IMR-90 (cell line): Measurements from ENCODE around the gene NAV2. TPM values are rescaled to one million over a fixed set of nuclear protein-coding genes. Genes with fewer than 3 reads are reported as not detected.

Experiments
- ATAC-seq: fragments of 200-7000 bp; cut with Tn5 transposase; 2 replicates; pipeline ENCODE4 v1.9.1; 2020; ENCODE audit warnings: low read depth, mild to moderate bottlenecking, moderate library complexity
- BruUV-seq: library from RNA; stranded (reverse); fragments of 400-500 nt; replicated peaks from 2 replicates; lab custom pipeline; 2021; lab: Mats Ljungman, UMichigan
- CTCF ChIA-PET: fragments of 300-600 bp; formaldehyde crosslinking; extraction: SDS; loops from one replicate; lab custom pipeline; 2021; ENCODE audit warnings: antibody characterized with exemption; lab: Yijun Ruan, JAX
- POLR2A ChIA-PET: fragments of 300-600 bp; sonication (Branson Sonifier 250); formaldehyde crosslinking; loops from one replicate; lab custom pipeline; 2022; ENCODE audit warnings: antibody characterized with exemption; ENCODE audit not compliant: unreplicated experiment; lab: Charles Lee
- DNase-seq: peaks from one replicate; pipeline ENCODE4 v3.0.0; 2013
- H2AFZ ChIP-seq: replicated peaks from 2 replicates; pipeline ENCODE3; 2013; ENCODE audit warnings: low read length, mild to moderate bottlenecking; ENCODE audit not compliant: poor library complexity
- H2AK5ac ChIP-seq: 2 replicates; pipeline ENCODE4 v1.6.1; 2013; ENCODE audit warnings: low read depth, low read length, inconsistent platforms
- H2AK9ac ChIP-seq: replicated peaks from 2 replicates; pipeline ENCODE3; 2013; ENCODE audit warnings: mild to moderate bottlenecking, low read depth, low read length, moderate library complexity; ENCODE audit not compliant: poor library complexity
- H2BK120ac ChIP-seq: 2 replicates; pipeline ENCODE4 v1.6.1; 2013; ENCODE audit warnings: low read depth, low read length, inconsistent platforms
- H2BK15ac ChIP-seq: 3 replicates; pipeline ENCODE4 v1.6.1; 2013; ENCODE audit warnings: low read depth, low read length, inconsistent platforms
- H2BK20ac ChIP-seq: 2 replicates; pipeline ENCODE4 v1.6.1; 2013; ENCODE audit warnings: low read depth, mild to moderate bottlenecking, inconsistent platforms, low read length, moderate library complexity
- H2BK5ac ChIP-seq: 2 replicates; pipeline ENCODE4 v1.6.1; 2013; ENCODE audit warnings: mild to moderate bottlenecking, low read depth, low read length, inconsistent platforms; ENCODE audit not compliant: poor library complexity, severe bottlenecking
- H3K14ac ChIP-seq: replicated peaks from 2 replicates; pipeline ENCODE4 v1.6.1; 2013; ENCODE audit warnings: low read depth, low read length, inconsistent platforms
- H3K18ac ChIP-seq: 2 replicates; pipeline ENCODE4 v1.6.1; 2013; ENCODE audit warnings: low read depth, low read length, control low read depth
- H3K23ac ChIP-seq: 2 replicates; pipeline ENCODE4 v1.6.1; 2013; ENCODE audit warnings: low read depth, low read length, inconsistent platforms
- H3K27ac ChIP-seq: 2 replicates; pipeline ENCODE4 v1.5.1; 2013; ENCODE audit warnings: mild to moderate bottlenecking, control low read depth, low read length; ENCODE audit not compliant: insufficient read depth
- H3K27me3 ChIP-seq: 2 replicates; pipeline ENCODE4 v1.6.1; 2013; ENCODE audit warnings: low read length; ENCODE audit not compliant: control insufficient read depth, insufficient read depth
- H3K36me3 ChIP-seq: 2 replicates; pipeline ENCODE4 v1.6.1; 2013; ENCODE audit warnings: low read length, mixed read lengths; ENCODE audit not compliant: control insufficient read depth, insufficient read depth
- H3K4ac ChIP-seq: 2 replicates; pipeline ENCODE4 v1.6.1; 2013; ENCODE audit warnings: low read depth, low read length, inconsistent platforms
- H3K4me1 ChIP-seq: 2 replicates; pipeline ENCODE4 v1.6.1; 2013; ENCODE audit warnings: low read length, mixed read lengths; ENCODE audit not compliant: control insufficient read depth, insufficient read depth
- H3K4me2 ChIP-seq: 2 replicates; pipeline ENCODE4 v1.6.1; 2013; ENCODE audit warnings: low read depth, mild to moderate bottlenecking, control low read depth, low read length, moderate library complexity
- H3K4me3 ChIP-seq: 2 replicates; pipeline ENCODE4 v1.5.1; 2013; ENCODE audit warnings: low read depth, mild to moderate bottlenecking, control low read depth, low read length, moderate library complexity; ENCODE audit not compliant: insufficient read depth
- H3K56ac ChIP-seq: 2 replicates; pipeline ENCODE4 v1.6.1; 2013; ENCODE audit warnings: low read length, inconsistent platforms; ENCODE audit not compliant: insufficient read depth; ENCODE audit errors: extremely low read depth
- H3K79me1 ChIP-seq, 2 experiments: 2 replicates each; pipeline ENCODE4 v1.6.1; 2013; ENCODE audit warnings: low read length in 2 of 2, inconsistent platforms in 1 of 2, low read depth in 1 of 2
- H3K9ac ChIP-seq: 2 replicates; pipeline ENCODE4 v1.6.1; 2013; ENCODE audit warnings: low read depth, low read length, control low read depth
- H3K9me1 ChIP-seq: 2 replicates; pipeline ENCODE4 v1.6.1; 2013; ENCODE audit warnings: low read length, inconsistent platforms; ENCODE audit not compliant: insufficient read depth
- H3K9me3 ChIP-seq: 2 replicates; pipeline ENCODE4 v1.6.1; 2013; ENCODE audit warnings: low read length; ENCODE audit not compliant: control insufficient read depth, insufficient read depth
- H4K20me1 ChIP-seq: 2 replicates; pipeline ENCODE4 v1.6.1; 2013; ENCODE audit warnings: low read length, inconsistent platforms; ENCODE audit not compliant: insufficient read depth
- H4K5ac ChIP-seq: 2 replicates; pipeline ENCODE4 v1.6.1; 2013; ENCODE audit warnings: mild to moderate bottlenecking, low read depth, low read length, control low read depth
- H4K8ac ChIP-seq, 2 experiments: 2 replicates each; pipeline ENCODE4 v1.6.1; 2013; ENCODE audit warnings: low read depth in 2 of 2, low read length in 2 of 2, control low read depth in 1 of 2, inconsistent platforms in 1 of 2
- H4K91ac ChIP-seq: 2 replicates; pipeline ENCODE4 v1.6.1; 2013; ENCODE audit warnings: low read depth, low read length, inconsistent platforms; ENCODE audit not compliant: insufficient read depth
- BHLHE40 ChIP-seq: fragments of 150-350 bp; IDR thresholded peaks from 2 replicates; pipeline ENCODE4 v1.6.1; 2016; ENCODE audit warnings: mild to moderate bottlenecking, low read depth, low read length
- CHD1 ChIP-seq: IDR thresholded peaks from 2 replicates; pipeline ENCODE4 v1.6.1; 2012; ENCODE audit warnings: low read depth, low read length, improper control_type of control experiment
- FOS ChIP-seq: fragments of 150-350 bp; IDR thresholded peaks from 2 replicates; pipeline ENCODE4 v1.6.1; 2016; ENCODE audit warnings: low read depth, low read length
- MAZ ChIP-seq: IDR thresholded peaks from 2 replicates; pipeline ENCODE4 v1.6.1; 2012; ENCODE audit warnings: low read depth, mild to moderate bottlenecking, low read length, improper control_type of control experiment, moderate library complexity, borderline replicate concordance
- NFE2L2 ChIP-seq: fragments of 150-350 bp; IDR thresholded peaks from 2 replicates; pipeline ENCODE4 v1.6.1; 2016; ENCODE audit warnings: low read depth, mild to moderate bottlenecking, low read length
- RAD21 ChIP-seq: IDR thresholded peaks from 2 replicates; pipeline ENCODE4 v1.6.1; 2012; ENCODE audit warnings: low read length, improper control_type of control experiment
- RCOR1 ChIP-seq: IDR thresholded peaks from 2 replicates; pipeline ENCODE4 v1.6.1; 2012; ENCODE audit warnings: mild to moderate bottlenecking, low read length, improper control_type of control experiment; ENCODE audit not compliant: insufficient replicate concordance
- SMC3 ChIP-seq: fragments of 150-350 bp; IDR thresholded peaks from 2 replicates; pipeline ENCODE4 v1.6.1; 2016; ENCODE audit warnings: low read depth, mild to moderate bottlenecking, antibody characterized with exemption, low read length, moderate library complexity
- WGBS, 2 experiments: methylation state at CpG; one replicate each; pipeline versions ENCODE4 v1.1.5 to v1.1.7; 2013; ENCODE audit warnings: missing lambda C conversion rate in 2 of 2; ENCODE audit not compliant: insufficient read length in 1 of 2; ENCODE audit errors: extremely low coverage in 2 of 2; 5-methylcytosine and 5-hydroxymethylcytosine counted together
- dilution Hi-C: fragments of 300-500 bp; cut with HindIII; formaldehyde crosslinking; loops from one replicate; pipeline ENCODE4 v1.14.3; 2018; ENCODE audit warnings: low sequenced_read_pairs; ENCODE audit not compliant: unreplicated experiment
- in situ Hi-C: fragments of 300-500 bp; cut with MboI; formaldehyde crosslinking; loops from 3 replicates; pipeline ENCODE4 v1.14.3; 2019; ENCODE audit warnings: low sequenced_read_pairs, inconsistent platforms, mixed read lengths
- intact Hi-C: fragments of 100-400 bp; cut with micrococcal nuclease; formaldehyde crosslinking; loops from 2 replicates; pipeline ENCODE4 v1.10.0; 2022
- polyA plus RNA-seq, 3 experiments: library from polyadenylated mRNA; depleted of rRNA; stranded (reverse); fragments of >200 nt; gene quantifications; 2 replicates each; pipeline ENCODE4 v1.2.3, GENCODE V29; 2012; ENCODE audit warnings: low replicate concordance in 1 of 3
- total RNA-seq: library from RNA; depleted of rRNA; stranded (reverse); fragments of >200 nt; gene quantifications from 2 replicates; pipeline ENCODE4 v1.2.3, GENCODE V29; 2012
- TF ChIP-seq, protein P1 (sequence below): fragments of 150-350 bp; IDR thresholded peaks from 2 replicates; pipeline ENCODE4 v1.6.1; 2017; ENCODE audit warnings: mild to moderate bottlenecking, antibody characterized with exemption, low read length, low read depth
- TF ChIP-seq, protein P2 (sequence below): fragments of 150-350 bp; IDR thresholded peaks from 2 replicates; pipeline ENCODE4 v1.6.1; 2016; ENCODE audit warnings: low read depth, mild to moderate bottlenecking, low read length, moderate library complexity, borderline replicate concordance
- TF ChIP-seq, protein P3 (sequence below): conservative IDR thresholded peaks from 2 replicates; pipeline ENCODE4 v1.5.1; 2012; ENCODE audit warnings: mild to moderate bottlenecking, low read depth, low read length, improper control_type of control experiment

Gene NAV2
- total and polyA plus RNA-seq, 2 of the 4 experiments (the other 2 are of a cell fraction), result 4.5 to 12.6 TPM

DNA sequence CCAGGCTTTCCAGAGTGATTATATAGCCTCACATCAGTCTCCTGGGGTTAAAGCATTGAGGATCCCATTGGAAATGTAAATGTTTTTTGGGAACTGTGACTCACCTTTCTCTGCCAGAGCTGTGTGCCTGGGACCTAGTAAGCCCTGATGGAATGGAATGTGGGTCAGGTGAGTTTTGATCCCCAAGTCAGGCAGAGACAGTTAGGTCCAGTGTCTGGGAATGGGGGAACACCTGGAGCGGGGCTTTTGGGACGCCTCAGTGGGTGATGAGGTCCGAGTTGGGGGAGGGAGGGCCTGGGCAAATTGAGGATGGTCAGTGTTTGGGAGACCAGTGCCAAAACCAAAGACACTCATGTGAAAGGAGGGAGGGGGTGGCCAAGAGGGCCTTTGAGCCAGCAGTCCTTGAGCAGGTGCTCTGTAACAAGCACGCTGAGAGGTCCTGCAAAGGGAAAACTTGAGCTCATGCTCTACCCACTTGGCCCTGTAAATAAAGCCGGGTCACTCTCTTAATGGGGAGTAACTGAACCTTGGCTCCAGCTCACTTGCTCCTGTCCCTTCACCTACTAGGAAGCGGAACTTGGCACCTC is 104.7 kb downstream of the NAV2 start:
- ATAC-seq, result no peak
- dilution Hi-C loops (no loop called here), in situ Hi-C loops (no loop called here), intact Hi-C loops (no loop called here)
- no peak overlapping the region for H3K14ac ChIP-seq
- H2BK5ac ChIP-seq, result no peak overlapping the region
- H3K4me2 ChIP-seq, result no peak overlapping the region
- no peak overlapping the region for H3K23ac ChIP-seq
- ChIA-PET POLR2A (no interaction called here), CTCF (no interaction called here)
- peaks cover 64% of the 10 kb centered on the region for H4K20me1 ChIP-seq
- no peak overlapping the region for H3K9ac ChIP-seq
- no peaks in the 10 kb centered on the region for H3K9me3 ChIP-seq
- no peak overlapping the region for H2AK9ac ChIP-seq
- H3K27me3 ChIP-seq, result no peaks in the 10 kb centered on the region
- H3K79me1 ChIP-seq, result peaks cover 60 to 67% of the 10 kb centered on the region in 2 experiments
- H3K56ac ChIP-seq, result no peak overlapping the region
- H3K9me1 ChIP-seq, result peaks cover 9% of the 10 kb centered on the region; the same call in 1 of the 2 replicates
- no peak for DNase-seq
- no peak overlapping the region for H2BK20ac ChIP-seq
- H2BK120ac ChIP-seq, result no peak overlapping the region
- H3K4me1 ChIP-seq, result peaks cover 2% of the 10 kb centered on the region; the same call in 1 of the 2 replicates
- H4K91ac ChIP-seq, result no peak overlapping the region
- no peak overlapping the region for H3K4ac ChIP-seq
- no peaks in the 10 kb centered on the region for H3K36me3 ChIP-seq
- H4K5ac ChIP-seq, result no peak overlapping the region
- no peak for TF ChIP-seq CHD1
- TF ChIP-seq NFE2L2, result no peak
- no peak for TF ChIP-seq SMC3
- no peak for TF ChIP-seq FOS
- no peak for TF ChIP-seq BHLHE40
- no peak for TF ChIP-seq RCOR1
- TF ChIP-seq MAZ, result no peak
- TF ChIP-seq, protein P1, sequence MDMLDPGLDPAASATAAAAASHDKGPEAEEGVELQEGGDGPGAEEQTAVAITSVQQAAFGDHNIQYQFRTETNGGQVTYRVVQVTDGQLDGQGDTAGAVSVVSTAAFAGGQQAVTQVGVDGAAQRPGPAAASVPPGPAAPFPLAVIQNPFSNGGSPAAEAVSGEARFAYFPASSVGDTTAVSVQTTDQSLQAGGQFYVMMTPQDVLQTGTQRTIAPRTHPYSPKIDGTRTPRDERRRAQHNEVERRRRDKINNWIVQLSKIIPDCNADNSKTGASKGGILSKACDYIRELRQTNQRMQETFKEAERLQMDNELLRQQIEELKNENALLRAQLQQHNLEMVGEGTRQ, result no peak
- TF ChIP-seq, protein P2, sequence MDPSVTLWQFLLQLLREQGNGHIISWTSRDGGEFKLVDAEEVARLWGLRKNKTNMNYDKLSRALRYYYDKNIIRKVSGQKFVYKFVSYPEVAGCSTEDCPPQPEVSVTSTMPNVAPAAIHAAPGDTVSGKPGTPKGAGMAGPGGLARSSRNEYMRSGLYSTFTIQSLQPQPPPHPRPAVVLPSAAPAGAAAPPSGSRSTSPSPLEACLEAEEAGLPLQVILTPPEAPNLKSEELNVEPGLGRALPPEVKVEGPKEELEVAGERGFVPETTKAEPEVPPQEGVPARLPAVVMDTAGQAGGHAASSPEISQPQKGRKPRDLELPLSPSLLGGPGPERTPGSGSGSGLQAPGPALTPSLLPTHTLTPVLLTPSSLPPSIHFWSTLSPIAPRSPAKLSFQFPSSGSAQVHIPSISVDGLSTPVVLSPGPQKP, result no peak
- TF ChIP-seq RAD21, result no peak
- TF ChIP-seq, protein P3, sequence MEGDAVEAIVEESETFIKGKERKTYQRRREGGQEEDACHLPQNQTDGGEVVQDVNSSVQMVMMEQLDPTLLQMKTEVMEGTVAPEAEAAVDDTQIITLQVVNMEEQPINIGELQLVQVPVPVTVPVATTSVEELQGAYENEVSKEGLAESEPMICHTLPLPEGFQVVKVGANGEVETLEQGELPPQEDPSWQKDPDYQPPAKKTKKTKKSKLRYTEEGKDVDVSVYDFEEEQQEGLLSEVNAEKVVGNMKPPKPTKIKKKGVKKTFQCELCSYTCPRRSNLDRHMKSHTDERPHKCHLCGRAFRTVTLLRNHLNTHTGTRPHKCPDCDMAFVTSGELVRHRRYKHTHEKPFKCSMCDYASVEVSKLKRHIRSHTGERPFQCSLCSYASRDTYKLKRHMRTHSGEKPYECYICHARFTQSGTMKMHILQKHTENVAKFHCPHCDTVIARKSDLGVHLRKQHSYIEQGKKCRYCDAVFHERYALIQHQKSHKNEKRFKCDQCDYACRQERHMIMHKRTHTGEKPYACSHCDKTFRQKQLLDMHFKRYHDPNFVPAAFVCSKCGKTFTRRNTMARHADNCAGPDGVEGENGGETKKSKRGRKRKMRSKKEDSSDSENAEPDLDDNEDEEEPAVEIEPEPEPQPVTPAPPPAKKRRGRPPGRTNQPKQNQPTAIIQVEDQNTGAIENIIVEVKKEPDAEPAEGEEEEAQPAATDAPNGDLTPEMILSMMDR, result no peak
- no peak overlapping the region for H3K18ac ChIP-seq
- no peak overlapping the region for H2BK15ac ChIP-seq
- no peak overlapping the region for H4K8ac ChIP-seq
- H3K4me3 ChIP-seq, result no peak overlapping the region
- H2AFZ ChIP-seq, result no peak overlapping the region
- BruUV-seq, result no TSS peak
- H2AK5ac ChIP-seq, result no peak overlapping the region
- WGBS, 2 experiments, result 100% methylated on average over 1 of the region's 6 CpGs; no CpG with 5 or more reads in 1 of the 2 experiments
- H3K27ac ChIP-seq, result no peak overlapping the region
